Vagina (tissue), 2 donors: Measurements from ENCODE around the gene CGB8.

Source experiments
- POLR2A ChIP-seq, 2 donors: fragments of 450-650 bp; IDR thresholded peaks; one replicate each; pipeline ENCODE4 v1.6.1; 2017; ENCODE audit warnings: antibody characterized with exemption in 2 of 2, mild to moderate bottlenecking in 2 of 2, moderate library complexity in 2 of 2
- POLR2AphosphoS5 ChIP-seq, 2 donors: sonication (generic); formaldehyde crosslinking; IDR thresholded peaks; one replicate each; pipeline ENCODE4 v1.9.0; 2017; ENCODE audit warnings: antibody characterized with exemption in 2 of 2, mild to moderate bottlenecking in 2 of 2, low read depth in 1 of 2; ENCODE audit not compliant: insufficient read depth in 1 of 2
- TF ChIP-seq, protein P1 (sequence below), 3 experiments: fragments of 450-650 bp in 2 of 3; fragments of 200-600 bp in 1 of 3; sonication (generic) in 1 of 3; IDR thresholded peaks; one replicate each; pipeline ENCODE4 v1.5.1; 2017 to 2019; ENCODE audit warnings: antibody characterized with exemption in 3 of 3, mild to moderate bottlenecking in 2 of 3, moderate library complexity in 2 of 3

DNA sequence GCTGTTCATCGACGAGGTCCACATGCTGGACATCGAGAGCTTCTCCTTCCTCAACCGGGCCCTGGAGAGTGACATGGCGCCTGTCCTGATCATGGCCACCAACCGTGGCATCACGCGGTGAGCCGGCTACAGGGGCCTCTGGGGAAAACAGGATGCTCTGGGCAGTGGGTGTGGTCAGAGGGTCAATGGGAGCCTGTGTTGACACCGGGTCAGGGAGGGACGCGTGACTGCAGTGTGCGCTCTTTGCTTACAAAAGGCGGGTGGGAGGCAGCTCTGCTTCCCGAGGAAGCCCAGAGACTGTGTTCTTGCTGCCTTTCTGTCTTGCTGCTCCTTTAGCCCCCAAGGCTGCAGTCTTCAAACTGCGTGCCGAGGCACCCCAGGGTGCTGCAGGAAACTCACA lies 37.7 kb downstream of the CGB8 start:
- TF ChIP-seq, protein P1, sequence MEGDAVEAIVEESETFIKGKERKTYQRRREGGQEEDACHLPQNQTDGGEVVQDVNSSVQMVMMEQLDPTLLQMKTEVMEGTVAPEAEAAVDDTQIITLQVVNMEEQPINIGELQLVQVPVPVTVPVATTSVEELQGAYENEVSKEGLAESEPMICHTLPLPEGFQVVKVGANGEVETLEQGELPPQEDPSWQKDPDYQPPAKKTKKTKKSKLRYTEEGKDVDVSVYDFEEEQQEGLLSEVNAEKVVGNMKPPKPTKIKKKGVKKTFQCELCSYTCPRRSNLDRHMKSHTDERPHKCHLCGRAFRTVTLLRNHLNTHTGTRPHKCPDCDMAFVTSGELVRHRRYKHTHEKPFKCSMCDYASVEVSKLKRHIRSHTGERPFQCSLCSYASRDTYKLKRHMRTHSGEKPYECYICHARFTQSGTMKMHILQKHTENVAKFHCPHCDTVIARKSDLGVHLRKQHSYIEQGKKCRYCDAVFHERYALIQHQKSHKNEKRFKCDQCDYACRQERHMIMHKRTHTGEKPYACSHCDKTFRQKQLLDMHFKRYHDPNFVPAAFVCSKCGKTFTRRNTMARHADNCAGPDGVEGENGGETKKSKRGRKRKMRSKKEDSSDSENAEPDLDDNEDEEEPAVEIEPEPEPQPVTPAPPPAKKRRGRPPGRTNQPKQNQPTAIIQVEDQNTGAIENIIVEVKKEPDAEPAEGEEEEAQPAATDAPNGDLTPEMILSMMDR (IDR thresholded peaks at IDR 0.05), result no peak
- TF ChIP-seq POLR2A (IDR thresholded peaks at IDR 0.05), result no peak
- TF ChIP-seq POLR2AphosphoS5 (IDR thresholded peaks at IDR 0.05; ENCODE audit: insufficient read depth in 1 of 2, low read depth in 1 of 2), result no peak
